OCI-LY7 (cell line): ENCODE results near the gene RAB10. TPM values are rescaled to one million over a fixed set of nuclear protein-coding genes. Genes with fewer than 3 reads are reported as not detected.

Source experiments
- BruUV-seq: library from RNA; stranded (reverse); fragments of 400-500 nt; replicated peaks from 2 replicates; lab custom pipeline; 2021; lab: Mats Ljungman, UMichigan
- CTCF ChIA-PET: fragments of 300-600 bp; sonication (Branson Sonifier 250); formaldehyde crosslinking; loops from one replicate; lab custom pipeline; 2022; ENCODE audit warnings: antibody characterized with exemption; ENCODE audit not compliant: unreplicated experiment; lab: Charles Lee
- POLR2A ChIA-PET: fragments of 300-600 bp; sonication (Branson Sonifier 250); formaldehyde crosslinking; loops from one replicate; lab custom pipeline; 2022; ENCODE audit warnings: antibody characterized with exemption; lab: Charles Lee
- DNase-seq: peaks from one replicate; pipeline ENCODE4 v3.0.0-alpha.2; 2015; ENCODE audit warnings: low spot score
- H2AFZ ChIP-seq: fragments of 200-600 bp; sonication (generic), shearing (Covaris generic); 2 replicates; pipeline ENCODE4 v1.6.1; 2014; ENCODE audit warnings: mild to moderate bottlenecking, antibody characterized with exemption, low read length, moderate library complexity
- H3K27ac ChIP-seq: fragments of 200-600 bp; sonication (generic); 2 replicates; pipeline ENCODE4 v1.5.1; 2014; ENCODE audit warnings: mixed run types, low read depth, mild to moderate bottlenecking, moderate library complexity, low read length, inconsistent platforms; ENCODE audit not compliant: poor library complexity, severe bottlenecking
- H3K36me3 ChIP-seq: fragments of 200-600 bp; sonication (generic); 2 replicates; pipeline ENCODE4 v1.6.1; 2014; ENCODE audit warnings: mild to moderate bottlenecking, antibody characterized with exemption, low read length, moderate library complexity, mixed read lengths; ENCODE audit not compliant: insufficient read depth
- H3K4me1 ChIP-seq: fragments of 200-600 bp; sonication (generic); 2 replicates; pipeline ENCODE4 v1.5.1; 2014; ENCODE audit warnings: mild to moderate bottlenecking, low read length; ENCODE audit not compliant: insufficient read depth, poor library complexity, severe bottlenecking
- H3K4me2 ChIP-seq: fragments of 200-600 bp; sonication (generic); 2 replicates; pipeline ENCODE4 v1.6.1; 2014; ENCODE audit warnings: mild to moderate bottlenecking, low read length
- H3K4me3 ChIP-seq: fragments of 200-600 bp; sonication (generic); 2 replicates; pipeline ENCODE4 v1.5.1; 2014; ENCODE audit warnings: mild to moderate bottlenecking, low read depth, low read length; ENCODE audit not compliant: poor library complexity, severe bottlenecking
- H3K79me2 ChIP-seq: fragments of 200-600 bp; sonication (generic); 2 replicates; pipeline ENCODE4 v1.6.1; 2016; ENCODE audit warnings: low read depth, mild to moderate bottlenecking, low read length, moderate library complexity, mixed read lengths; ENCODE audit not compliant: insufficient read depth
- H3K9me2 ChIP-seq: fragments of 200-600 bp; sonication (generic); 2 replicates; pipeline ENCODE4 v1.6.1; 2016; ENCODE audit warnings: mild to moderate bottlenecking, low read length, mixed read lengths; ENCODE audit not compliant: insufficient read depth
- H3K9me3 ChIP-seq: fragments of 200-600 bp; sonication (generic); 2 replicates; pipeline ENCODE4 v1.6.1; 2014; ENCODE audit warnings: mild to moderate bottlenecking, mixed run types, low read length, mixed read lengths
- H4K20me1 ChIP-seq: fragments of 200-600 bp; sonication (generic); 2 replicates; pipeline ENCODE4 v1.6.1; 2014; ENCODE audit warnings: mild to moderate bottlenecking, antibody characterized with exemption, low read length, moderate library complexity, mixed read lengths; ENCODE audit not compliant: insufficient read depth
- CTCF ChIP-seq: fragments of 200-600 bp; sonication (generic); conservative IDR thresholded peaks from 2 replicates; pipeline ENCODE4 v1.5.1; 2014; ENCODE audit warnings: mild to moderate bottlenecking, antibody characterized with exemption, low read length, moderate library complexity, mixed read lengths
- EZH2phosphoT487 ChIP-seq: fragments of 200-600 bp; sonication (generic); IDR thresholded peaks from 2 replicates; pipeline ENCODE4 v1.6.1; 2018; ENCODE audit warnings: low read depth, borderline replicate concordance, mild to moderate bottlenecking, mixed run types, antibody characterized with exemption, low read length, moderate library complexity, mixed read lengths
- intact Hi-C: fragments of 100-400 bp; cut with micrococcal nuclease; formaldehyde crosslinking; loops from one replicate; pipeline ENCODE4 v1.10.0; 2022; ENCODE audit not compliant: unreplicated experiment
- total RNA-seq, 2 experiments: library from RNA; depleted of rRNA in 1 of 2; stranded (reverse); fragments of >200 nt in 1 of 2; shearing (Covaris generic) in 1 of 2; gene quantifications; 2 replicates each; pipeline ENCODE4 v1.2.3, GENCODE V29; 2014 to 2022

Gene RAB10
- total RNA-seq, 2 experiments from 2014 or later, result 58.3 to 96.7 TPM

GRCh38 chr2:26122630-26123029 lies 88.7 kb downstream of the RAB10 start:
- no peak overlapping the region for H3K4me3 ChIP-seq
- H2AFZ ChIP-seq, result no peak overlapping the region
- H3K9me2 ChIP-seq, result no peaks in the 10 kb centered on the region
- TF ChIP-seq EZH2phosphoT487 (no peak), CTCF (no peak)
- no peak overlapping the region for H3K4me2 ChIP-seq
- no peak overlapping the region for H3K27ac ChIP-seq
- no peaks in the 10 kb centered on the region for H3K4me1 ChIP-seq
- POLR2A ChIA-PET, result no interaction called here
- CTCF ChIA-PET, result no interaction called here
- intact Hi-C loops, result no loop called here
- H3K79me2 ChIP-seq, result peaks cover 11% of the 10 kb centered on the region; the same call in 1 of the 2 replicates
- H3K9me3 ChIP-seq, result no peaks in the 10 kb centered on the region
- 0 out of 2 replicates have a peak, but pooled peaks cover 5% of the 10 kb centered on the region for H4K20me1 ChIP-seq
- no peak for DNase-seq
- H3K36me3 ChIP-seq, result peaks cover 40% of the 10 kb centered on the region; the same call in 1 of the 2 replicates
- BruUV-seq, result no TSS peak

- Histone ChIP-seq H3K4me3 (no peak overlapping the region), H3K27ac (no peak overlapping the region), H3K9me2 (no peaks in the 10 kb centered on the region), H2AFZ (no peak overlapping the region), H3K79me2 (peaks cover 11% of the 10 kb centered on the region; the same call in 1 of the 2 replicates), H3K9me3 (no peaks in the 10 kb centered on the region), H3K4me1 (no peaks in the 10 kb centered on the region), H3K36me3 (peaks cover 48% of the 10 kb centered on the region; the same call in 1 of the 2 replicates), H3K4me2 (no peak overlapping the region), H4K20me1 (0 out of 2 replicates have a peak, but pooled peaks cover 5% of the 10 kb centered on the region)
- BruUV-seq, result no TSS peak
- no peak for DNase-seq
- POLR2A ChIA-PET, result interaction anchor here (0.5 kb wide), 1 partner anchor 130 kb away, joined by 3 read pairs; no protein-coding TSS in a partner anchor
- intact Hi-C loops, result no loop called here
- CTCF ChIA-PET, result no interaction called here
- no peak for TF ChIP-seq EZH2phosphoT487
- no peak for TF ChIP-seq CTCF
These were observed 89.5 kb downstream of the RAB10 start for GRCh38 chr2:26123426-26123825.

GRCh38 chr2:26126074-26126473 lies 92.2 kb downstream of the RAB10 start:
- no peak overlapping the region for H2AFZ ChIP-seq
- no peak overlapping the region for H3K4me2 ChIP-seq
- H3K9me2 ChIP-seq, result no peaks in the 10 kb centered on the region
- peaks cover 11% of the 10 kb centered on the region; the same call in 1 of the 2 replicates for H3K79me2 ChIP-seq
- no TSS peak for BruUV-seq
- peaks cover 55% of the 10 kb centered on the region; the same call in 1 of the 2 replicates for H3K36me3 ChIP-seq
- intact Hi-C loops, result no loop called here
- DNase-seq, result no peak
- CTCF ChIA-PET, result no interaction called here
- no peak overlapping the region for H3K27ac ChIP-seq
- no peaks in the 10 kb centered on the region for H3K9me3 ChIP-seq
- TF ChIP-seq EZH2phosphoT487, result no peak
- TF ChIP-seq CTCF, result no peak
- no peak overlapping the region for H3K4me3 ChIP-seq
- H4K20me1 ChIP-seq, result 0 out of 2 replicates have a peak, but pooled peaks cover 5% of the 10 kb centered on the region
- no peaks in the 10 kb centered on the region for H3K4me1 ChIP-seq
- POLR2A ChIA-PET, result no interaction called here
